HG02610 (cell line): ENCODE results near the gene SLC7A8.
"Not testable (repeated sequence)": the region's sequence is repeated elsewhere in the genome, so short reads cannot be mapped to it uniquely, and the experiment has no call there.

Source experiments
- ATAC-seq: cut with Tn5 transposase; IDR thresholded peaks from one replicate; pipeline ENCODE4 v1.9.1; 2021; ENCODE audit warnings: mild to moderate bottlenecking, moderate library complexity; ENCODE audit not compliant: unreplicated experiment

Gene SLC7A8

DNA sequence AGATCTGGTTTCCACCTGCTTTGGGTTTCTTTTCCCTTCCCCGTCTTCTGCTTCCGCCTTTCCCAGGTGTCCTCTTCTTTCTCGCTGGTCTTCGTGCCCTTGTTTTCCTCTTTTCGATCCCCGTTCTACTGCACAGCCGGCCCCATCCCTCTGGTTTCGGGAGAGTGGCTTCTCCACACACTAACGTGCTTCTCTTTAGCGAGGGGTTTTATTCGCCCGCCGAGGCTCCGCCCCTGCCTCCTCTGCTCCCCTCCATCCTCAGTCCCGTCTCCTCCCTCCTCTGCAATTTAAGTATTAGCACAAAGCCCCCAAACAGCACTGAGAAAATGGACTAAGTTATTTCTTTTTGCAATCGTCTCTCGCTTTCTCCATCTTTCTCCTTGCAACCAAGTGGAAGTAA is at the start of gene SLC7A8:
Gene SLC7A8 (minus strand): TSS at position 182 of the 400 bp plus-strand sequence. CDS start 746 bp downstream, outside the sequence.
- no peak for ATAC-seq

DNA sequence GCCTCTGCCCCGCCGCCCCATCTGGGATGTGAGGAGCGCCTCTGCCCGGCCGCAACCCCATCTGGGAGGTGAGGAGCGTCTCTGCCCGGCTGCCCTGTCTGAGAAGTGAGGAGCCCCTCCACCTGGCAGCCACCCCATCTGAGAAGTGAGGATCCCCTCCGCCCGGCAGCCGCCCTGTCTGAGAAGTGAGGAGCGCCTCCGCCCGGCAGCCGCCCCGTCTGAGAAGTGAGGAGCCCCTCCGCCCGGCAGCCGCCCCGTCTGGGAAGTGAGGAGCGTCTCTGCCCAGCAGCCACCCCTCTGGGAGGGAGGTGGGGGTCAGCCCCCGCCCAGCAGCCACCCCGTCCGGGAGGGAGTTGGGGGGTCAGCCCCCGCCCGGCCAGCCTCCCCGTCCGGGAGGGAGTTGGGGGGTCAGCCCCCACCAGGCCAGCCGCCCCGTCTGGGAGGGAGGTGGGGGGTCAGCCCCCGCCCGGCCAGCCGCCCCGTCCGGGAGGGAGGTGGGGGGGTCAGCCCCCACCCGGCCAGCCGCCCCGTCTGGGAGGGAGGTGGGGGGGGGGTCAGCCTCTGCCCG is 48.9 kb upstream of the SLC7A8 start:
- ATAC-seq, result not testable (repeated sequence)

DNA sequence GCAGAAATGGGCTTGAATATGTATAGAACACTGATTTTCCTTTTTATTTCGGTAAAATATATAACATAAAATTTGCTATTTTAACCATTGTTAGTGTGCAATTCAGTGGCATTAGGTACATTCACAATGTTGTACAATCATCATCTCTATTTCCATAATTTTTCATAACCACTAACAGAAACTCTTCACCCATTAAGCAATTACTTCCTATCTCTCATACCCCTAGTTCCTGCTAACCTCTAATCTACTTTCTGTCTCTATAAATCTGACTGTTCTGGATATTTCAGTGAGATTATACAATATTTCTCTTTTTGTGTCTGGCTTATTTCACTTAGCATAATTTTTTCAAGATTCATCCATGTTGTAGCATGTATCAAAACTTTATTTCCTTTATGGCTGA is 45.4 kb upstream of the SLC7A8 start:
- no peak for ATAC-seq

DNA sequence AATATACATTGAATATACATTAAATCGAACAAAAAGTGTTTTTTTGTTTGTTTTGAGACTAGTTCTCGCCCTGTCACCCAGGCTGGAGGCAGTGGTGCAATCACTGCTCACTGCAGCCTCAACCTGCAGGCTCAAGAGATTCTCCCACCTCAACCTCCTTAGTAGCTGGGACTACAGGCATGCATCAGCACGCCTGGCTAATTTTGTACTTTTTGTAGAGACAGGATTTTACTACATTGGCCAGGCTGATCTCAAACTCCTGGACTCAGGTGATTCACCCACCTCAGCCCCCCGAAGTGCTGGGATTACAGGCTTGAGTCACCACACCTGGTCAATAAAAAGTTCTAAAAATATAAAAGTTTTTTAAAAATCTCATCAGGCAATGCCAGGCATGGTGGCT is 44.1 kb upstream of the SLC7A8 start:
- ATAC-seq, result no peak

DNA sequence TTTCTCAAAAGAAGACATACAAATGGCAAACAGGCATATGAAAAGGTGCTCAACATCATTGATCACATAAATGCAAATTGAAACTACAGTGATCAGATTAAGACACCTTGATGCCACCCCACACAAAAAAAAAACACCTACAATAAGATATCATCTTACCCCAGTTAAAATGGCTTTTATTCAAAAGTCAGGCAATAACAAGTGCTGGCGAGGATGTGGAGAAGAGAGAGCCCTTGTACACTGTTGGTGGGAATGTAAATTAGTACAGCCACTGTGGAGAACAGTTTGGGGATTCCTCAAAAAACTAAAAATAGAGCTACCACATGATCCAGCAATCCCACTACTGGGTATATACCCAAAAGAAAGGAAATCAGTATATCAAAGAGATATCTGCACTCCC is 41.5 kb upstream of the SLC7A8 start:
- ATAC-seq, result not testable (repeated sequence)

DNA sequence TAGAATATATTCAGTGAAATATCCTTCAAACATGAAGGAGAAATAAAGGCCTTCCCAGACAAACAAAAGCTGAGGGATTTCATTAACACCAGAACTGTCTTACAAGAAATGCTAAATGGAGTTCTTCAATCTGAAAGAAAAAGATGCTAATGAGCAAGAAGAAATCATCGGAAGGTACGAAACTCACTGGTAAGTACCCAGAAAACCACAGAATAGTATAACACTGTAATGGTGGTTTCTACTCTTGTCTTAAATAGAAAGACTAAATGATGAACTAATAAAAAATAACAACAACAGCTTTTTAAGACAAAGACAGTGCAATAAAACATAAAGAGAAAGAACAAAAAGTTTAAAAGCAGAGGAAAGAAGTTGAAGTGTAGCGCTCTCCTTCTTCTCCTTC is 35.6 kb upstream of the SLC7A8 start:
- no peak for ATAC-seq

DNA sequence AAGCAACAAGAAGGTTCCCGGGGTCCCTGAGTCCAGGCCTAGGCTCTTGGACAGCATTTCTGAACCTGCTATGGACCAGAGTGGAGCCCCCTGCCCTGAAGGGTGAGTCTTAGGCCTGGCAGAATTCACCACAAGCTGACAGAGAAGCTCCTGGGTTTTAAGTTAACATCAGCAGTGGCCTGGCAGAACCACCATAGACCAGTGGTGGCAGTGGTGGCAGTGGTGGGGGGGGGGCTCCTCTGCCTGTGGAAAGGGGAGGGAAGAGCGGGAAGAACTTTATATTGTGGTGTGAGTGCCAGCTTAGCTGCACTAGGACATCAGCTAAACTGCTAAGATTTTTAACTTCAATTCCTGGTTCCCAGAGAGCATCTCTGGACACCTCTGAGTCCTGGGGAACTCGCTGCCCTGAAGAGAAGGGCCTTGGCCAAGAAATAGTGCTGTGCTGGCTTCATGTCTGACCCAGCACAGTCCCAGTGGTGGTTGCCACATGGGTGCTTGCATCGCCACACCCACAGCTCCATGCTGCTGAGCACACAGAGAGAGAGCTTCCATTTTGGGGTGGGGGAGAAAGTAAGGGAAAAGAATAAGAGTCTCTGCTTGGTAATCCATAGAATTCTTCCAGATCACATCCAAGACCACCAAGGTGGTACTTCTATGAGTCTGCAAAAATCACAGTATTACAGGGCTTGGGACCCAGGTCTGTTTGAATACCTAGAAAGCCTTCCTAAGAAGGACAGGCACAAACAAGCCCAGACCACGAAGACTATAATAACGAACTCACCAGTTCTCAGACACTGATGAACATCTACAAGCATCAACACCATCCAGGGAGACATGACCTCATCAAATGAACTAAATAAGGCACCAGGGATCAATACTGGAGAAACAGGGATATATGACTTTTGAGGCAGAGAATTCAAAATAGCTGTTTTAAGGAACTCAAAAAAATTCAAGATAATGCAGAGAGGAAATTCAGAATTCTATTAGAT is 33.9 kb upstream of the SLC7A8 start:
- no peak for ATAC-seq

DNA sequence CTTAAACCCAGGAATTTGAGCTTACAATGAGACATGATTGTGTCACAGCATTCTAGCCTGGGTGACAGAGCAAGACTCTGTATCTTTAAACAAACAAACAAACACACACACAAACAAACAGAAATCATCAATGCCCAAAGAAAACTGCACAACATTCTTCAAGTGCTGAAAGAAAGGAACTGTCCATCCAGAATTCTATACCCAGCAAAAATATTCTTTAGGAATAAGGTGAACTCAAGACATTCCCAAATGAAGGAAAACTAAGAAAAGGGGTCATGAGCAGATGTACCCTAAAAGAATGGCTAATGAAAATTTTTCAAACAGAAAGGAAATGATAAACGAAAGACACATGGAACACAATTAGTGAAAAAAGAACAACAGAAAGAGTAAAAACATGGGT is 32.0 kb upstream of the SLC7A8 start:
- ATAC-seq, result no peak

DNA sequence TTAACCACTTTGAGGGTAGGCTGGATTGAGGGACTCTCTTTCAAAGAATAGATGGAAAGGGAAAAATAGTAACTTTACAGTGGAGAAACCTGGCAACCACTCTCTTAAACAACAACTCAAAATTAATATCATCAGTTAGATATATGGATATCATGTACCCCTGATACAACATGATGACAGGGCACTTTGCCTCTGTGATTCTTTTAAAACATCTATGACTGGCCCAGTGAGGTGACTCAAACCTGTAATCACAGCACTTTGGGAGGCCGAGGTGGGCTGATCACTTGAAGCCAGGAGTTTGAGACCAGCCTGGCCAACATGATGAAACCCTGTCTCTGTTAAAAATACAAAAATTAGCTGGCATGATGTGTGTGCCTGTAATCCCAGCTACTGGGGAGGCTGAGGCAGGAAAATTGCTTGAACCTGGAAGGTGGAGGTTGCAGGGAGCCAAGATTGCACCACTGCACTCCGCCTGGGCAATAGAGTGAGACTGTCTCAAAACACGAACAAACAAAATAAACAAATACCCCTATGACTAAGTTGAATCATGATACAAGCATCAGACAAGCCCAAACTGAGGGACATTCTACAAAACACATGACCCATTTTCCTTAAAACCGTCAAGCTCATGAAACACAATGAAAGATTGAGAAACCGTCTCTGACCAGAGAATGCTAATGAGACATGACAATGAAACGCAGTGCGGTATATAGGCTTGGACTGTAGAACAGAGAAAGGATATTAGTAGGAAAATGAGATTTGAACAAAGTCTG is 26.4 kb upstream of the SLC7A8 start:
- ATAC-seq, result no peak

DNA sequence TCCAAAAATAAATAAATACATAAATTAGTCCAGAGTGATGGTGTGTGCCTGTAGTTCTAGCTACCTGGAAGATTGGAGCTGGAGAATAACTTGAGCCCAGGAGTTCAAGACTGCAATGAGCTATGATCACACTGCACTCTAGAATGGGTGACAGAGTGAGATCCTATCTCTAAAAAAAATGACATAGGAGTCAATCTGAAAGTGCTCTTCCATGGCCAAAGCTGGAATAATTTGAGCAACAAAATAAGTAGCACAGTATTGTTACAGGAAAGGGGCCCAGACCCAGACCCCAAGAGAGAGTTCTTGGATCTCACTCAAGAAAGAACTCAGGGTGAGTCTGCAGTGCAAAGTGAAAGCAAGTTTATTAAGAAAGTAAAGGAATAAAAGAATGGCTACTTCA is 24.9 kb upstream of the SLC7A8 start:
- no peak for ATAC-seq

DNA sequence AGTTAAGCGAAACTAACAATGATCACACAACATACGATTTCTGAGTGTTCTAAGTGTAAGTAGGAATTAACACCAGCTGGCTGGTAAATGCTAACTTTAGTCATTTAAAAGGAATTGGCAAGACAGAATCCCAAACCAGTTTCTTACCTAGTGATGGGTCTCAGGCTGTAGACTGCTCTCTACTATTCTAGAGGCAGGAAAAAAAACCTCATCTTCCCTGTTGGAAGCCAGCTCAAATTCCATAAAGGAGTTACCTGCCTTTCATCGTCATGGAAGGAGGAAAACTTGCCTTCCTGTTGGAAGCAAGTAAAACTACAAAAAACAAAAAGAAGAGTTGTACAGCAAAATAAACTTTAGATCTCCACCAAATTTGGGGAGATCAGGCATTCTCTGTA is 23.7 kb upstream of the SLC7A8 start:
- ATAC-seq, result no peak

DNA sequence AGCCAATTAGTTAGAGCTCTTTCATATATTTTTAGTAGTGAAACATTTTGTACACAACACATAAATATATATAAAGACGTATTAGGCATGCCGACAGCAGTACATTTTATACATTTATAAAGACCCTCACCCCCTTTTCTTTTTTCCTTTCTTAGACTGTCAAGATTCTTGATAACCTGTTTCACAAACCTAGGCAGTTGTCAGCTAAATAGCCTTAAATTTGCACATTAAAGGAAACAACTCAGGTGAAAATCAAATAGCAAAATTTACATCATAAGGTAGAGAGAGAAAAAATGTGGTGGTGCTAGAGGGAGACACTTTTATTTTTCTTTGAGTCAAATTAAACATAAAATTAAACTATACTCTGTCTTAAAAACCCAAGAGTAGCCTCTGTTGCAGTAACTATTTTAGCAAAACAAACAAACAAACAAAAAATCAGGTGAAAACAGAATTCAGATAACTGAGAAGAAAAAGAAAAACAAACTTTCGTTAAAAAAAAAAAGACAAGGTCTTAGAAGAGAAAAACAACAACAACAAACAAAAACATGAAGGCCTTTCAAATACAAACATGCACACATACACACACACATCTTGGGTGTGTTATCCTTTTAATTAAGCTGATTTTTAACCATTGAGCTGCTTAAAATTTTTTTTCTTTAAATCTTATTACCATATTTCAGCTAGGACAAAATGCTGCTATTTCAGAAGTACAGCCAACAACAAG is 23.1 kb upstream of the SLC7A8 start:
- ATAC-seq, result no peak

DNA sequence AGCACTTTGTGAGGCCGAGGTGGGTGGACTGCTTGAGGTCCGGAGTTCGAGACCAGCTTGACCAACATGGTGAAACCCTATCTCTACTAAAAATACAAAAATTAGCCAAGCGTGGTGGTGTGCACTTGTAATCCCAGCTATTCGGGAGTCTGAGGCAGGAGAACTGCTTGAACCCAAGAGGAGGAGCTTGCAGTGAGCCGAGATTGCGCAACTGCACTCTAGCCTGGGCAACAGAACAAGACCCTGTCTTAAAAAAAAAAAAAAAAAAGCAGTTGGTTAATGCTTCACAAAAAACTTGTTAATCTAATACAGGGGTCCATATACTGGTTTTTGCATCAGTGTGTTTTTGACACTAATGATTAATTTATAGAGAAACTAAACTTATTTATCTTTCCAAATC is 18.5 kb upstream of the SLC7A8 start:
- no peak for ATAC-seq

DNA sequence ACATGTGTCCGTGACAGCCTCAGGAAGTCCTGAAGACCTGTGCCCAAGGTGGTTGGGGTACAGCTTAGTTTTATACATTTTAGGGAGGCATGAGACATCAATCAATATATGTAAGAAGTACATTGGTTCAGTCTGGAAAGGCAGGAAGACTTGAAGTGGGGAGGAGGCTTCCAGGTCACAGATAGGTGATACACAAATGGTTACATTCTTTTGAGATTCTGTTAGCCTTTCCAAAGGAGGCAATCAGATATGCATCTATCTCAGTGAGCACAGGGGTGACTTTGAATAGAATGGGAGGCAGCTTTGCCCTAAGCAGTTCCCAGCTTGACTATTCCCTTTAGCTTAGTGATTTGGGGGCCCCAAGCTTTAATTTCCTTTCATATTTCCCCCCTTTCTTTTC is 15.7 kb upstream of the SLC7A8 start:
- ATAC-seq, result not testable (repeated sequence)

DNA sequence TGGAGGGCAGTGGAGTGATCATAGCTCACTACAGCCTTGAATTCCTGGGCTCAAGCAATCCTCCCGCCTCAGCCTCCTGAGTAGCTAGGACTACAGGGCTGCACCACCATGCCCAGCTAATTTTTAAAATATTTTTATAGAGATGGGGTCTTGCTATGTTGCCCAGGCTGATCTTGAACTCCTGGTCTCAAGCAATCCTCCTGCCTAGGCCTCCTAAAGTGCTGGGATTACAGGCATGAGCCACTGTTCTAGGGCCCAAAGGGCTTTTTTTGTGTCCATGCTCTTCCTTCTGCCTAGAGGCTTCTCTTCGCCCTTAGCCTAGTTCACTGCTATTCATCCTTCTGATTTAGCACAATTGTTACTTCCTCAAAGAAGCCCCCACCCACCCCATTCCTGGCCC is 13.0 kb upstream of the SLC7A8 start:
- ATAC-seq, result not testable (repeated sequence)

DNA sequence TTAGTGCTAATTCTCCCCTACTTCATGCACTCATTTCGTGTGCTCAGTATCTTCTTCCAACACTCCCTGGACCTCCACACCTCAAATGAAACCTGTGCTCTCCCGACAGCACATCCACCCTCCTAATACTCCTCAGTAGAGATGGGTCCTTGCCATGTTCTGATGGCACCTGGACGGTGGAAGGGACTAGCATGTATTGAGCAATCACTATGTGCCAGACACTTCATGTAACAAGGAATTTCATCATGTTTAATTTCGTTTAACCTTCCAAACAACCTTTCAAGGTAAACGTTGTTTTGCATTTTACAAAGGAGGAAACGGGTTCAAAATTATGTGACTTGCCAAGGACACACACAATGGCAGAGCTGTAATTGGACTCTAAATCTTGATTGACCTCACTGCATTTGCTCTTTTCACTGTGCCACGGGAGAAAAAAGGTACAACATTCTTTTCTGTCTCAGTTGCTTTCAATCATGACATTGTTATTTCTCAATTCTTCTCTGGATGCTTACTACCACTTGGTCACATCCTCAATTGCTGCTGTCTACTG is 12.2 kb upstream of the SLC7A8 start:
- ATAC-seq, result no peak

DNA sequence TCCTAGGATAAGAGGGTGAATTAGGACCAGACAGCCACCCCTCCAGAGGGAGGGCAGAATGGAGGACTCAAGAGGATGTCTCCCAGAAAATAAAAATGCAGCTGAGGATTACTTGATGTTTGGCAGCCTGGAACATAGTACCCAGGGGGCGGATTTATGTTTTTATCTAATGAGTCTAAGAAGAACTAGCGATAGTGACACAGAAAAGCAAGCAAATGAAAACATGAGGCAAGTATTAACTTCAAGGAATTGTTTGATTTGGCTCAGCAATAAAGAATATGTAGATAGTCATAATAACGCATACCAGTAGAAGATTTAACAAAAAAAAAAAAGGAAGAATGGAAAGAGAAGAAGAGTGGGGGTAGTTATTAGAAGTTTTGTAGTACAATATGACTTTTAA is 10.0 kb upstream of the SLC7A8 start:
- ATAC-seq, result no peak

DNA sequence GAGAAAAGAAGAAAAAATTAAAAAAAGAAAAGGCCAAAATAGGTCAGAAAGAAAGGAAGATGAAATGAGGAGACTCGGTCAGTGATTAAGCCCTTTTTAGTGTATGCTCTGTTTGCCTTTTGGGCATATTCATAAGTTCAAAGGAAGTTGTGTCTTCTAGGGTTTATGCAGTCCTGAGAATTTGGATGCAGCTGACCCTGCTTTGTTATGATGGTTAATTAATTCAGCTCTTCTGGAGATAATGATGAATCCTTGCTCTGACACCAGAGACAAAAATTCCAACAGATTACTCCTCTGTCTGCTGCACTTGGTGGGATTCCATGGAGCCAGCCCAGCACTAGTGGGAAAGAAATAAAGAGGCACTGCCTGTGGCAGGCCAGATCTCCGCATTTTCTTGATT is 4.5 kb upstream of the SLC7A8 start:
- ATAC-seq, result no peak

DNA sequence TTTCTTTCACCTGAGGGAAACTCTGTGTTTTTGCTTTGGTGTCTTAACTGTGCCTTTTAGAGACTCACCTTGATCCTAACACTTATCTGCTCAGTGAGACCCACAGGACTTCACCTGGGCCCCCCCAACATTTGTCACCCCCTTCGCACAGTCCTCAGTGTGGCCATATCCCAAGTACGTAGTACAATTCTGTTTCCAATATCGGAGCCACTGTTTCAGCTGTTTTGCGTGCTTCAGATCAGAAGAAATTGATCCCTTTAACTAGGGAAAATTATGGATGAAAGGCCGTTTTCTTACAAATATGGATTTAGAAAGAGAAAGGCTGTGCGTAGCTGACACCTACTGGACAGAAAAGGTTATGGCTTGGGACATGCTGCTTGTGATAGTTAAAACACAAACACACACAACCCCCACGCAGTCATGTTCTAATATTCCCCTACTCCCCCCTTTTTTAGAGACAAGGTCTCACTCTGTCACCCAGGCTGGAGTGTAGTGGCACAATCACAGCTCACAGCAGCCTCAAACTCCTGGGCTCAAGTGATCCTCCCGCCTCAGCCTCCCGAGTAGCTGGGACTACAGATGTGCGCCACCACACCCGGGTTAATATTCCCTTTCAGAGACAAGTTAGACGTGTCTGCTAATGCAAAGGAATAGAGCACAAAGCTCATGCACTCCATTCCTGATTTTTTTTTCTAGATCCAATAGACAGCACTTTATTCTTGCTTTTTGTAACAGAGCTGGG is 3.6 kb upstream of the SLC7A8 start:
- no peak for ATAC-seq

DNA sequence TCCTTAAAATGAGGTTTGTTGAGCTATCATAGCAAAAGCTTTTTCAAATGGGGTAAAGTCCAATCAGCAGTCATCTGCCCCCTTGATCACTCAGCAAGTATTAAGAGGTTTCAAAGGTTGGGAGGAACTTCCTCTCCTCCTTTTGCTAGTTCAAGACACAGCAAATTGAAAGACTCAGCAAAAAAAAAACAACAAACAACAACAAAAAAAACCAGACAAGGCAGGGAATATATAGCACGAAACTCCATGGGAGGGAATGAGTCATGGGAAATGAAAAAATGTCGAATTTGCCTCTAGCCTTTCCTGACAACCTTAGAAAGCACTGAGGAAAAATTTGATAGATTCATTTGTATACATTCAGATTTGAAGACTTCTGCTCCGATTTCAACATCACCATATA is 1.6 kb upstream of the SLC7A8 start:
- ATAC-seq, result no peak
